SK-N-SH treated with all-trans-retinoic acid at 6 μM for 48 hours (cell line): ENCODE measurements around the gene ZDHHC11B.
"Not testable (repeated sequence)": the region's sequence is repeated elsewhere in the genome, so short reads cannot be mapped to it uniquely, and the experiment has no call there.

Experiments used
- ATAC-seq: fragments of 200-7000 bp; cut with Tn5 transposase; 3 replicates; pipeline ENCODE4 v1.9.1; 2020; ENCODE audit warnings: mild to moderate bottlenecking, moderate library complexity
- ARNTL ChIP-seq: fragments of 450-650 bp; formaldehyde crosslinking; IDR thresholded peaks from 2 replicates; pipeline ENCODE4 v1.5.0; 2020; ENCODE audit warnings: low read depth, mild to moderate bottlenecking, moderate library complexity, borderline replicate concordance
- BACH2 ChIP-seq: fragments of 250-450 bp; sonication (Bioruptor Pico); IDR thresholded peaks from 2 replicates; pipeline ENCODE4 v1.9.0; 2021; ENCODE audit warnings: mild to moderate bottlenecking, borderline replicate concordance
- CREB5 ChIP-seq: fragments of 250-450 bp; sonication (Bioruptor Pico); IDR thresholded peaks from 2 replicates; pipeline ENCODE4 v1.5.1; 2020; ENCODE audit warnings: low read depth, mild to moderate bottlenecking, moderate library complexity
- CSDC2 ChIP-seq: fragments of 250-450 bp; sonication (Bioruptor Pico); IDR thresholded peaks from 2 replicates; pipeline ENCODE4 v1.5.0; 2020; ENCODE audit warnings: mild to moderate bottlenecking, moderate library complexity
- ESRRG ChIP-seq: fragments of 250-450 bp; sonication (Bioruptor Pico); IDR thresholded peaks from 2 replicates; pipeline ENCODE4 v1.6.1; 2021; ENCODE audit warnings: mild to moderate bottlenecking
- GLIS3 ChIP-seq: fragments of 250-450 bp; sonication (Bioruptor Pico); IDR thresholded peaks from 2 replicates; pipeline ENCODE4 v1.5.0; 2020; ENCODE audit warnings: mild to moderate bottlenecking, moderate library complexity
- ISL1 ChIP-seq: fragments of 250-450 bp; sonication (Bioruptor Pico); IDR thresholded peaks from 2 replicates; pipeline ENCODE4 v2.1.2; 2022; ENCODE audit warnings: mild to moderate bottlenecking, moderate library complexity
- POU6F1 ChIP-seq: fragments of 250-450 bp; sonication (Bioruptor Pico); IDR thresholded peaks from 2 replicates; pipeline ENCODE4 v1.8.0; 2021; ENCODE audit warnings: low read depth, mild to moderate bottlenecking, moderate library complexity, borderline replicate concordance
- RARB ChIP-seq: fragments of 250-450 bp; sonication (Bioruptor Pico); IDR thresholded peaks from 2 replicates; pipeline ENCODE4 v1.8.0; 2021; ENCODE audit warnings: mild to moderate bottlenecking, moderate library complexity
- SNAI2 ChIP-seq: fragments of 250-450 bp; sonication (Bioruptor Pico); IDR thresholded peaks from 2 replicates; pipeline ENCODE4 v1.5.0; 2020; ENCODE audit warnings: mild to moderate bottlenecking, moderate library complexity
- TCF4 ChIP-seq: fragments of 250-450 bp; sonication (Bioruptor Pico); IDR thresholded peaks from 2 replicates; pipeline ENCODE4 v1.8.0; 2021; ENCODE audit warnings: mild to moderate bottlenecking, moderate library complexity, borderline replicate concordance
- TSHZ2 ChIP-seq: fragments of 250-450 bp; sonication (Bioruptor Pico); IDR thresholded peaks from 2 replicates; pipeline ENCODE4 v1.5.0; 2020; ENCODE audit warnings: mild to moderate bottlenecking, moderate library complexity
- ZNF565 ChIP-seq: fragments of 450-650 bp; formaldehyde crosslinking; conservative IDR thresholded peaks from 2 replicates; pipeline ENCODE4 v1.5.0; 2020; ENCODE audit warnings: low read depth, mild to moderate bottlenecking, moderate library complexity
- ZNF70 ChIP-seq: fragments of 450-650 bp; formaldehyde crosslinking; IDR thresholded peaks from 2 replicates; pipeline ENCODE4 v1.5.0; 2020; ENCODE audit warnings: mild to moderate bottlenecking, moderate library complexity
- ZNF8 ChIP-seq: fragments of 450-650 bp; formaldehyde crosslinking; IDR thresholded peaks from 2 replicates; pipeline ENCODE4 v1.5.0; 2020; ENCODE audit warnings: mild to moderate bottlenecking, moderate library complexity

ZDHHC11B gene

GRCh38 chr5:772547-772890 lies 12.0 kb downstream of the ZDHHC11B start:
- not testable (repeated sequence) for ATAC-seq

GRCh38 chr5:771841-772546 lies 12.5 kb downstream of the ZDHHC11B start:
- not testable (repeated sequence) for ATAC-seq

- ATAC-seq: not testable (repeated sequence)
Observed at GRCh38 chr5:771087-771781, 13.3 kb downstream of the ZDHHC11B start.

- ATAC-seq: not testable (repeated sequence)
Observed at GRCh38 chr5:770585-770984, 13.9 kb downstream of the ZDHHC11B start.

- not testable (repeated sequence) for ATAC-seq
Observed at GRCh38 chr5:769485-770145, 14.9 kb downstream of the ZDHHC11B start.

- no peak for TF ChIP-seq SNAI2 (CRISPR knock-in tag)
- no peak for TF ChIP-seq ARNTL (CRISPR knock-in tag)
- no peak for TF ChIP-seq ESRRG
- TF ChIP-seq ZNF565 (CRISPR knock-in tag): no peak
- TF ChIP-seq POU6F1 (CRISPR knock-in tag): no peak
- no peak for TF ChIP-seq GLIS3 (CRISPR knock-in tag)
- ATAC-seq: no peak
Observed at GRCh38 chr5:766666-767431, 17.7 kb downstream of the ZDHHC11B start.

- no peak for ATAC-seq
- no peak for TF ChIP-seq TCF4 (CRISPR knock-in tag)
Observed at GRCh38 chr5:765948-766631, 18.4 kb downstream of the ZDHHC11B start.

- ATAC-seq: no peak
- TF ChIP-seq ZNF565 (CRISPR knock-in tag) (no peak), ESRRG (no peak)
Observed at GRCh38 chr5:763998-764781, 20.3 kb downstream of the ZDHHC11B start.

- no peak for ATAC-seq
- no peak for TF ChIP-seq CSDC2
- TF ChIP-seq ZNF70 (CRISPR knock-in tag): no peak
- no peak for TF ChIP-seq TCF4 (CRISPR knock-in tag)
- no peak for TF ChIP-seq CREB5 (CRISPR knock-in tag)
- no peak for TF ChIP-seq TSHZ2 (CRISPR knock-in tag)
- TF ChIP-seq POU6F1 (CRISPR knock-in tag): no peak
- no peak for TF ChIP-seq ZNF565 (CRISPR knock-in tag)
- TF ChIP-seq BACH2: no peak
- no peak for TF ChIP-seq RARB (CRISPR knock-in tag)
- TF ChIP-seq ARNTL (CRISPR knock-in tag): no peak
- no peak for TF ChIP-seq ISL1 (CRISPR knock-in tag)
- TF ChIP-seq ZNF8 (CRISPR knock-in tag): no peak
Observed at GRCh38 chr5:763397-763796, 21.1 kb downstream of the ZDHHC11B start.
